ENCODE data around the gene TNS3. TPM values are rescaled to one million over a fixed set of nuclear protein-coding genes. Genes with fewer than 3 reads are reported as not detected.
"Not testable (repeated sequence)": the region's sequence is repeated elsewhere in the genome, so short reads cannot be mapped to it uniquely, and the experiment has no call there.

The TNS3 gene
- total RNA-seq, 1 experiment from 2014 or later = 37.3 TPM

DNA sequence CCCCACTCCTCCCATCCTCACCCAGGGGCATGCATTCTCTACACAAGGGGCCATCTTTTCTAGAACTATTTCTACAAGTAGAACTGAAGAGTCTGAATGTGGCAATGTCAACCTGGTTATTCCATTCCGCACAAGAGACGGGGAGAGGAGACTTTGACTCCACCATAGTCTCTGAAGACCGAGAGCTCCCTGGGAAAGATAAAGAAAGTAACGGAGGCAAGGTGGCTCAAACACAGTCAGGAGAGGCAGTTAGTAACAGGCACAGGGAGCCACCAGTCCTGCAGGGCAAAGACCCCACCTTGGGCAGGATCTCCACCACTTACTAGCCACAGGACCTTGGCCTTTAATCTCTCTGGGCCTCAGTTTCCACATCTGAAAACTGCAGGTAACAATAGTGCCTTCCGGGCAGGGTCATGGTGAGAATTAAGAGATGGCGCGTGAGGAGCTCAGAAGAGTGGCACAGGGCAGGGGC, 100.3 kb downstream of the TNS3 start:
- in situ Hi-C loops (cut with HindIII; ENCODE audit: low sequenced_read_pairs) = no loop called here
- no peak for DNase-seq (ENCODE audit: low spot score)

DNA sequence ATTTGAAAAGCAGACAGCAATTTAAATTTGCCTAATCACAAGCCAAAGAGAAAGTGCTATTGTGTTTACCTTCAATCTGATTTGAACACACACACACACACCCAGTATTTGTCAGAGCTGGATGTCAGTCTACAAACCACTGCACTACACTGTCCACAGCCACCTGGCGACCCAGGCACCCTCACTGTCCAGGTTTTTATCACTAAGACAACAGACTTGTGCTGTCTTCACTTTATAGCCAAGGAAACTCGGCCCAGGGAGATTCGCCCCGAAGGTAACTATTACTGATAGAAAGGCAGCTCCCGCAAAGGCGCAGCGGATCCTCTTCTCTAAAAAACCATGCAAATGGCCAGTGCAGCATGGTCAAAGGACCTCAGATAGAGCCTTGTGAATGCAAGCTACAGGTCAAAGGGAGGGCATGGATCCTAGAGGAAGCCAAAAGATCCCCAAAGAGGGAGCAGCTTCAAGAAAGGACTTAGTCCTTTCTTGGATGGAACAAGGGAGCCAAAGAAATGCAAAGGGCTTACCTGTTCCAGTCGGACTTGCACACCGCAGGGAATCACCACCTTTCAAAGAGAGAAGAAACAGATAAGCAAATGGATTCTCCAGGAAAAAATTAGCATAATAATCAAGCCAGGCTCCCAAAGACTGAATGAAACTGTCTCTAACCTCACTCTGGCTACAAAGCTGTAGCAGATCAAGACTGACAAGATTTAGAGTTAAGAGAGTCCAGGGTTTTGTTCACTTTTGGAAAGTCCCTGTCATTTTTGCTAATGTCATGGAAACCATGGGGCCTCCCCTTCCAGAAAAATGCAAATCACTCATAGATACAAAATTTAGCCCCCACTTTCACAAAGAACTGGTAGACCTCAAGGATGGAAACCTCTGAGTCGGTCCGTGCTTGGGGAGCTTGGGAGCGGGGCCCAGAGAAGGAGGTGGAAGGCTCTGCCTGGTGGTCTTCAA, 101.1 kb downstream of the TNS3 start:
- in situ Hi-C loops (cut with HindIII; ENCODE audit: low sequenced_read_pairs) = no loop called here
- no peak for DNase-seq (ENCODE audit: low spot score)

DNA sequence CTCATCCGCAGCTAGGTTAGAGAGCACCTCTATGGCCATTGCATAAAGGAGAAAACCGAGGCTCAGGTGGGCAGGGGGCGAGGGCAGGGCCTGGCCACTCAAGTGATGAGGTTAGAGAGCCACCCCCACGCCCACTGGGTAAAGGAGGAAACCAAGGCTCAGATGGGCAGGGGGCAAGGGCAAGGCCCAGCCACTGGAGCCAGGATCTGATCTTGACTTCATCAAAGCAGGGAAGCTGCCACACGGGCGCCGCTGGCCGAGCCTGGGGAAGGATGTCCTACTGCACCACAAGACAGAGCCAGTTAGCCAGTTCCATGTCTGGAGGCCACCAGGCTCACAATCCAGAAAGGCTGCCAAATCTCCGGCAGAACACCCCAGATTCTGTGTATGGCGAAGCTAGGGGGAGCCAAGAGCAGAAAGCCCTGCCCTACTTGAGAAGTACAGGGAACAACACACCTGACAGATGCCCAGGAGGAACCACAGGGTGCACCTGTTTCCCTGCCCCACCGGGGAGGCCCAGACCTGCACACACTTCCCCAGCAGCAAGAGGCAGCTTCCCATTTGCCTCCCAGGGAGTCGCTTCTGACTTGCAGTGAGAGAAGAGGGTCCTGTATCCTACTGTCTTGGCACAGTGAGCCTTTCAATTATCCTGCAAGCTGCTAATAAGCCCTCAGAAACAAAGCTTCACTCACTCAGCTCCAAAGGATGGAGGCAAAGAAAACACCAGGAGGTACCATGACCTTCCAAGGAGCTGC, 101.9 kb downstream of the TNS3 start:
- in situ Hi-C loops (cut with HindIII; ENCODE audit: low sequenced_read_pairs) = no loop called here
- peak; percentile 54 for DNase-seq (ENCODE audit: low spot score)

DNA sequence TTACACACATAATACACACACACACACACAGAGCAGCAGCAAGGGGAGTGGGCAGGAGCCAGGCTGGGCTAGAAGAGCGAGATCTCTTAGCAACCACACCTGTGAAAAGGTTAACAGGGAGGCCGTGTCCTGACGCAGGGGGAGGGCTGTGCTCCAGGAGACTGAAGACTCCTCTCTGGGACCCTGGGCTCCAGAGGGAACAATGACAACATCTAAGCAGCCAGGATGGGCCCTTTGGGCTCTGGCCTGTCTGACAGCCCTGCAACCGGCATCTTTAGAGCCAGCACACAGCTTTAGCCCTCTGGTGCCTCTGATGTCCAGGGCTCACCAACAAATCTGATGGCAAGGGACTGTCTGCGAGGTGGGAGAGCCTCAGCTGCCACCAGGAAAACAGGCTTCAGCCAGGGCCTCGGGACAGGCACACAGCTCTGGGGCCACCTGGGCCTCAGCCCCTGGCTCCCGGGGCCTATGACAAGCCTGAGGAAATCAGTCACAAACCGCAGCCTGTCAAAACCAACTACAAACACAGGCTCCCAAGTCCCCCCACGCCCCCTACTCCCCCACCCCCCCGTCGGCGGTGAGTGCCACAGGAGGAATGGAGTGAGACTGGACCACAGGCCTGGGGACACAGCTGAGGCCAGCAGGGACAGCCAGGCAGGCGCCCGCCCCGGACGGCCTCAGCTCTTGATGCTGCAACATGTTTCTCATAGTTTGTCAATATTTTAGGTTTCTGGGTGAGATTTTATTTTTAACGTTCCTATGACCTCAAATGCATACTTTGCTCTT, 102.8 kb downstream of the TNS3 start:
- in situ Hi-C loops (cut with HindIII; ENCODE audit: low sequenced_read_pairs) = no loop called here
- DNase-seq (ENCODE audit: low spot score) = no peak

DNA sequence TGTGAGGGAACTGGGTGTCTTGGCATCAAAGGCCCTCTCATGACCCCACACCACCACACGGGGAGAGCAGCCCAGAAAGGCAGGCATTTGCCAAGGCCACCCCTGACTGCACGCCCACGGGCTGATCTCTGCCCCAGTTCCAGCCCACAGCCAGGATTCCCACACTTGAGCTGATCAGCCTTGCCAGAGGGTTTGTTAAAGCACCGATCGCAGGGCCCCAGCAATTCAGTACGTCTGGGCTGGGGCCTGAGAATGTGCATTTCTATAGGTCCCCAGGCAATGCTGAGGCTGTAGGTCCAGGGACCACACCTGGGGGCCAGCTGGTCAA, 103.9 kb downstream of the TNS3 start:
- in situ Hi-C loops (cut with HindIII; ENCODE audit: low sequenced_read_pairs) = no loop called here
- DNase-seq (ENCODE audit: low spot score) = no peak

DNA sequence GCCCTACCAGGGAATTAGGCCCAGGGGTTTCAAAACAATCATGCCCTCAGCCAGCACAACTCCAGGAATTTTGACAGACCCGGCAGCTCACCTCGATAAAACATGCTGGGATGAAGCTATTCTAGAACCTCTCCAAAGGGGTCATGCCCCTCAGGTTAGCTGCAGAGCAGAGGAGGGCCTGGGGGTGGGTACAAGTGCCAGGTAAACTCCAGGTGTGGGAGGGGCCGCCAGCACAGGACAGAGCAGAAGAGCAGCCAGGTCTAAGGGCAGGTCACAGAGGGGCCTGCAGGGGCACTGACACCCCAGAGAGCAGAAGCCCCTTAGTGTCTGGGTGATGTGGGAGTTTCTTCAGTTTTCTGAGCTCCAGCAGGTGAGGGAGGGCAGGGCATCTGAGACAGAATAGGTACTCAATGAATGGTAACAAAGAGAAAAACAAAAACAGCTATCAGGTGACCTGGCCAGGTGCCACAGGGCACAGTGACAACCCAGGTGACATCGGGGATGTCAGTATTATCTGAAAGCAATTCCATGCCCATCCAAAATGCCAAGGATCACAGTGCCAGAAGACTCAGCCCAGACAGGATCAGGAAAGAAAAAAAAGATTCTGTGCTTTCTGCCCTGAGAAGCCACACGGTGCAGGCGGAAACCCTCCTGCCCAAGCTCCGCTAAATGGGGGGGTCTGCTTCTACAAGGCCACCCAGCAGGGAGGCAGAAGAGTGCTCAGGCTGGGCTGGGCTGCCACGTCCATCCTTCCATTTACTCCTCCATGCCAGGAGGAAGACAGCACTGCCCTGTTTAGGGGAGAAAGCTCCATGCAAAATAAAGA, 104.5 kb downstream of the TNS3 start:
- DNase-seq (ENCODE audit: low spot score) = no peak
- in situ Hi-C loops (cut with HindIII; ENCODE audit: low sequenced_read_pairs) = no loop called here

DNA sequence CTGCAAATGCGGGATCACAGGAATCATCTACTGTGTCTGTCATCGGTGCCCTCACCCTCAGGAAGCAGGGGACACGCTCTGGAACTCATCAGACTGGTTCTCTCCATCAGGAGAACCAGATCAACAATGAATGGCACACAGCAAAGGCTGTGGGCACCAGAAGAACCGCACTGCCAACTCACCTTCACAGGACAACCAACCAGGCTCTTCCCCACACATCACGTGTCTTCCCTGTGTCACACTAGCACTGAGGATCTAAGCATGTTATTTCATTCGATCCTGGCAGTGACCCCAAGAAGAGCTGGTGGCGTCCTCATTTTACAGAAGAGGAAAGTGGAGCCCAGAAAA, 106.1 kb downstream of the TNS3 start:
- in situ Hi-C loops (cut with HindIII; ENCODE audit: low sequenced_read_pairs) = no loop called here
- DNase-seq (ENCODE audit: low spot score) = no peak

DNA sequence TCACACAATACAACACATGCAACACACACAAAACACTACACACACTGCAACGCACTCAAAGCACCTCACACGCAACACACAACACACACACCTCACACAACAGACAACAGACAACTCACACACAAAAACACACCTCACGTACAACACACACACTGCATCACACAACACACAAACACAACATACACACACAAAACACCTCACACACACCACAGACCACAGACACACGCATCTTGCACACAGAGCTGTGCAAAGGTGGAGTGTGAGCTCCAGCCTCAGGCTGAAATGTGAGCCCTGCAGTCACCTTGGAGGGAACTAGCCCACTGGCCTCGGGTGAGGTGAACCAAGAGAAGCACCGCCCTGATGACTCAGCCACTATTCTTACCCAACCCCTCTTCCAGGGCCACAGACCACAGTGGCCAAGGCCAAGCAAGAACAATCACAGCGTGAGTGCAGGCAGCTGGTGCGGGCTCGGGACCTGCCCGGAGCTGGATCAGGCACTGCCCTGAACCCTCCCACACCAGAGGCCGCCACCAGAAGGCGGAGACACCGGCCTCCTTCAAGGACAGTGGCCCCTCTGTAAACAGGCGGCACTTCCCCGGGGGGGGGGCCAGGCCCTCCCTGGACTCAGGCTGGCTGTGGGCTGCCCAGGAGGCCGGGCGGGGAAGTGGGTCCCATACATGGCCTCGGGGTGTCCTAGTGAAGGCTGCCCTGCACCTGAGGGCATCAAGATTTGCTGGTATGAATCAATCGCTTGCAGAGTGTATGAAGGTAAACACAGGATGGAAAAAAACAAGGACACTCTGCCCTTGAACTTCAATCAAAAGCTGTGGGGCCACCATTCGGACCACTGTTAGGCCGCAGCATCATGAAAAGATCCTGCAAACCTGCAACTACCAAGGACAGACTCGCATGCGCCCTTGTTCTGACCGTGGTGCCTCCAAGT, 106.7 kb downstream of the TNS3 start:
- DNase-seq (ENCODE audit: low spot score) = no peak
- in situ Hi-C loops (cut with HindIII; ENCODE audit: low sequenced_read_pairs) = no loop called here

DNA sequence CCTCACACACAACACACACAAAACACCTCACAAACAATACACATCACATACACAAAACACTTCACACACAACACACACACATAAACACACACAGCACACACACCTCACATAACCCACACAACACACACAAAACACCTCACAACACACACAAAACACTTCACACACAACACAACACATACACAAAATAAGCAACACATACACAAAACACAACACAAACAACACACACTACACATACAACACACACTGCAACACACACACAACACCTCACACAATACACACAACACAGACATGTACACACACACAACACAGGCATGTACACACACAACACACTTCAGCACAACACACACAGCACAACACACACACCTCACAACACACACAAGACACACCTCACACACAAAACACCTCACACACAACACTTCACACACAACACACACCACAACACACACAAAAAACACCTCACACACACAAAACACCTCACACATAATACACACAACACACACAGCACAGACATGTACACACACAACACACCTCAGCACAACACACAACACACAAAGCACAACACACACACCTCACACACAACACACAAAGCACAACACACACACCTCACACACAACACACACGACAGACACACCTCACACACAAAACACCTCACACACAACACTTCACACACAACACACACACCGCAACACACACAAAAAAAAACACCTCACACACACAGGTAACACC, 107.5 kb downstream of the TNS3 start:
- no peak for DNase-seq (ENCODE audit: low spot score)
- in situ Hi-C loops (cut with HindIII; ENCODE audit: low sequenced_read_pairs) = no loop called here

DNA sequence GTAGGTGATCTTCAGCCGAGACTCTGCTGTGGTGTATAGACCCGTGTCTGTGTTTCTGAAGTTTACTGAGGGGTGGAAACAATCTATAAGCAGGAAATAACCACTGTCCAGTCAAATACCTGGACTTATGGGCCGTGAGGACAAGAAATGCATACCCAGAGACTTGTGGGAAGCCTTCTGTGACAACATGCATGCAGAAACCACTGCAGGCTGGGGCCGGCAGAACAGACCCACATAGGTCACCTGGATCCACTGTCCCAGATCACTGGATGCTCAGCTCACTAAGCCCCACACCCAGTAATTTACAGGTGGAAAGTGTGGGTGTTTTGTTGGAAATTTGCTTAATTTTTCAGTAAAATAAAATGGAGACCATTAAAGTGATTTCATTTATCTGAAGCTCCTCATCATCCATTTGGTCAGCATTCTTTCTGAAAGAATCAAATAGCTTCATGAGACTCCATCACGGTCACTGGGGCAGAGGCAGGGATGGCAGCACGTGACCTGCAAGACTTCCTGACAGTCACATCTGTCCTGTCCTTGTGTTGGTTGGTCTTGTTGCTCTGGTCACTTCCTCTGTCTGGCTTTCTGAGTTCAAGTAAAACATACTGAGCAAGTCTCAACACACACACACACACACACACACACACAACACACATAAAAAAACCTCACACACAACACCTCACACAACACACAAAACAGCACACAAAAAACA, 108.3 kb downstream of the TNS3 start:
- in situ Hi-C loops (cut with HindIII; ENCODE audit: low sequenced_read_pairs) = no loop called here
- DNase-seq (ENCODE audit: low spot score) = no peak

DNA sequence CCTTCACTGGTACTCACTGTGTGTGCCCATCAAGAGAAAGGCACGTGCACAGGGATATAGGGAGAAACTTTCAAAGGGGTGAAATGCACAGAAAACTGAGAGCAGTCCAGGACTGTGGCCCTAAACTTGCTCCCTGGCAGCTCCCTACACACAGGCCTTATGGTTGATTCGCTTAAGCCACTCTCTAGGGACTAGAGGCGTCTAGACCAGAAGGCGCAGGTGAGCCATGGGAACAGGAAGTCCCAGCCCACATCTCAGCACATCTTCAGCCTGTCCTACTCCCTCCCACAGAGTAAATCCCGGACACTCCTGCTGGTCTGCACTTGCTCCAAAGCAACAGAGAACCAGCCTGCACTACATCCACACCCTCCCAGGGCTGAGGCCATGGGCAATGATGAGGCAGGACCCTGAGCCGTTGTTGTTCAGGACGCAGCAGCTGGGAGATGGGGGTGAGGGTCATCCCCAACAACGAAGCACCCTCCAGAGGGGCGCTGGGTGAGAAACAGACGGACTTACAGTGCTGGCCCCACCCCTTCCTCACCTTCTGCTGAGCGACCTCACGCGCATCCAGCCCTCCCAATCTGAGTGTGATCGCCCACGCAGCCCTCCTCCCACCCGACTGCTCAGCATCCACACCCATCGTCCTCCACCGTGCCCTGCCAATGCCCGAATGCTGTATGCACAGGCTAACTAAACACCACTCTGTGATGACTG, 109.3 kb downstream of the TNS3 start:
- DNase-seq (ENCODE audit: low spot score) = no peak
- in situ Hi-C loops (cut with HindIII; ENCODE audit: low sequenced_read_pairs) = no loop called here

DNA sequence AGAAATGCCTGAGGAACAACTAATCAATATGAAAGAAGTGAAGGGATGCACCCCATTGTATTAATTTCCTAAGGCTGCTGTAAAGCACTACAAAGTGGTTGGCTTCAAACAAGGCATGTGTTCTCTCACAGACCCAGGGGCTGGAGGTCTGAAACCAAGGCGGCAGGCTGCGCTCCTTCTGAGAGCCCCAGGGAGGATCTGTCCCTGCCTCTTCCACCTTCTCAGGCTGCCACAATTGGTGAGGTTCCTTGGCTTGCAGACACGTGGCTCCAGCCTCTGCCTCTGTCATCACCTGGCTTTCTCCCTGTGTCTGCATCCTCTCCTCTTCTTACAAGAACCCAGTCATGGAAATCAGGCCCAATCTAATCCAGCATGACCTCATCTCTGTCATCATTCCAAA, 110.1 kb downstream of the TNS3 start:
- no peak for DNase-seq (ENCODE audit: low spot score)
- in situ Hi-C loops (cut with HindIII; ENCODE audit: low sequenced_read_pairs) = no loop called here

DNA sequence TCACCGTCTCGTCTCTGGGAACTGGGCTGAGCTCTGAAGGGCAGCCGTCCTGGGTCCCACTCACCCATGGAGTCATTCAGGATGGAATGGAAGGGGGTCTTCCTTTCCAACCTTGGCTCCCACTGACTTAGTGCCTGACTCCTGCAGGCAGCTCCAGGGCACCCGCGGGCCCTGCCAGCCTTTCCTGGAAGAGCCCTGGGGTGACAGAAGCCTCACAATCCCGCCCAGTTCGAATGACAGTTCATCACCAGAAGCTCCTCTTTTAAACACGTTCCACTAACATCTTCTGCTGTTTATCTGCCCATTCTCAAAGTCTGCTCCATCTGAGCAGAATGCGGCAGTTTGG, 110.6 kb downstream of the TNS3 start:
- in situ Hi-C loops (cut with HindIII; ENCODE audit: low sequenced_read_pairs) = no loop called here
- no peak for DNase-seq (ENCODE audit: low spot score)

DNA sequence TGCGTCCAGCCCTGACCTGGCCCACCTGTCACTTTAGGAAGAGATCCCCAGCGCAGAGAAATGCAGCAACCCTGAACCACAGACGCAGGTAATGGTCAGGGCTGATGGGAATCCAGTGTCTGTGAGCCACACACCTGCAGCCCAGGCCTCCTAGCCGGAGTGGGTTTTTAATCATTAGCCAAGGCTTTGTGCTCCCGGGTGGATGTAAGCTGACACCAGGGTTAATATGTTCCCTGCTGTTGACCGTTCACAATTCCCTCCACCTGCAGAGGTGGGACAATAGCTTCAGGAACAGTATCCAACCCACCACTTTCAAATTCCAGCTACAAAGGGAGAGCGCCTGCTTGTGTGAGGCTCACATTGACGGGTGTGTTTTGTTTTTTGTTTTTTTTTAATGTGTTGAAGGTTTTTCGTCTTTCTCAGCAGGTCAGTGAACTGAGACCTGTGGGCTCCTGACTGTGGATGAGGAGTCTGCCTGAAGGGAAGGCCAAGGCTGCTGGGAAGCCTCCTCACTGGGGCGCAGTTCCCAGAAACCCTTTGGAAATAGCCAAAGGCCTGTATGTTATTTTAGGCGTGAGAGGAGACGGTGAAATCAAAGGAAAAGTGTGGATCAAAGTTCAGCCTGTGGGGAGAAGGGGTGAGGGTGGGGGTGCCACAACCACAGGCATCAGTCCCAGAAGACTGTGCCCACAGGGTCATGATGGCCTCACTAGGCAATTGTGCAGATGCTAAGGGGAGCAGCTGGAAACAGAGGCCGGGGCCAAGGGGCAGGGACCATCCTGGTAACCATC, 111.1 kb downstream of the TNS3 start:
- in situ Hi-C loops (cut with HindIII; ENCODE audit: low sequenced_read_pairs) = no loop called here
- DNase-seq (ENCODE audit: low spot score) = no peak

DNA sequence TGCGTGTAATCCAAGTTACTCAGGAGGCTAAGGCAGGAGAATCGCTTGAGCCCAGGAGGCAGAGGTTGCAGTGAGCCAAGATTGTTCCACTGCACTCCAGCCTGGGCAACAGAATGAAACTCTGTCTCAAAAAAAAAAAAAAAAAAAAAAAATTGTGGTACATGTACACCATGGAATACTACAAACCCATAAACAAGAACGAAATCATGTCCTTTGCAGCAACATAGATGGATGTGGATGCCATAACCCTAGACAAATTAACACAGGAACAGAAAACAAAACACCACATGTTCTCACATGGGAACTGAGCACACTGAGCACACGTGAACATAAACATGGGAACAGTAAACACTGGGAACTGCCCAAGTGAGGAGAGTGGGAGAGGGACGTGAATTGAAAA, 112.1 kb downstream of the TNS3 start:
- in situ Hi-C loops (cut with HindIII; ENCODE audit: low sequenced_read_pairs); DNase-seq (ENCODE audit: low spot score): not testable (repeated sequence)

DNA sequence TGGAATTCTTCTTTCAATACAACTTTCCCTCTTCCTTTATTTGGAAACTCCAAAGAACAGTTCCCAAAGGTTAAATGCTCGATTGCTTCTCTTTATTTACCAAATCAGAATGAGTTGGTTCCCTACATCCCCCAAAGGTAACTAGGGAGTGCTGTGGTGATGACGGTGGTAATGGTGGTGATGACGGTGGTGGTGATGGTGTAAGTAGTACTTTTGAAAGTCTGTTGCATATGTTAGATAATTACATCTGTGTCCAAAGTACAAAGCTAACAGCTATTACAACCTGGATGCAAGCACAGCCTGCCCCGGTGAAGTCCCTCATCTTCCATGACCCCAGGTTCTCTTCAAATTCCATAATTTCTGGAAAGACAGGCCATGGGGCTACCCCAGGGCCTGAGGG, 115.1 kb downstream of the TNS3 start:
- DNase-seq (ENCODE audit: low spot score) = no peak
- in situ Hi-C loops (cut with HindIII; ENCODE audit: low sequenced_read_pairs) = no loop called here
